Mesodermal cell (in vitro differentiated cells): ENCODE measurements around the gene ANKRD62.
"Not testable (repeated sequence)": the region's sequence is repeated elsewhere in the genome, so short reads cannot be mapped to it uniquely, and the experiment has no call there.

Experiments used
- H3K27ac ChIP-seq: 2 replicates; pipeline ENCODE4 v1.7.0; 2013; ENCODE audit warnings: mild to moderate bottlenecking, low read depth, low read length, moderate library complexity; ENCODE audit not compliant: severe bottlenecking
- H3K36me3 ChIP-seq: 2 replicates; pipeline ENCODE4 v1.7.1; 2013; ENCODE audit warnings: mild to moderate bottlenecking, low read length, moderate library complexity; ENCODE audit not compliant: control insufficient read depth, insufficient read depth
- H3K4me1 ChIP-seq: one replicate; pipeline ENCODE4 v1.7.1; 2013; ENCODE audit warnings: mild to moderate bottlenecking, low read length; ENCODE audit not compliant: insufficient read depth, control insufficient read depth, poor library complexity, severe bottlenecking
- H3K4me3 ChIP-seq: 2 replicates; pipeline ENCODE4 v1.7.0; 2013; ENCODE audit warnings: low read length, control low read depth, mild to moderate bottlenecking; ENCODE audit not compliant: insufficient read depth, poor library complexity, severe bottlenecking; ENCODE audit errors: extremely low read depth
- H3K9me3 ChIP-seq: 2 replicates; pipeline ENCODE4 v1.7.1; 2013; ENCODE audit warnings: mild to moderate bottlenecking, low read length, moderate library complexity; ENCODE audit not compliant: control insufficient read depth
- WGBS, 2 experiments: methylation state at CpG; one replicate each; pipeline ENCODE4 v1.1.5; 2013; ENCODE audit warnings: missing lambda C conversion rate in 2 of 2; ENCODE audit not compliant: insufficient coverage in 2 of 2; 5-methylcytosine and 5-hydroxymethylcytosine counted together

Gene ANKRD62

DNA sequence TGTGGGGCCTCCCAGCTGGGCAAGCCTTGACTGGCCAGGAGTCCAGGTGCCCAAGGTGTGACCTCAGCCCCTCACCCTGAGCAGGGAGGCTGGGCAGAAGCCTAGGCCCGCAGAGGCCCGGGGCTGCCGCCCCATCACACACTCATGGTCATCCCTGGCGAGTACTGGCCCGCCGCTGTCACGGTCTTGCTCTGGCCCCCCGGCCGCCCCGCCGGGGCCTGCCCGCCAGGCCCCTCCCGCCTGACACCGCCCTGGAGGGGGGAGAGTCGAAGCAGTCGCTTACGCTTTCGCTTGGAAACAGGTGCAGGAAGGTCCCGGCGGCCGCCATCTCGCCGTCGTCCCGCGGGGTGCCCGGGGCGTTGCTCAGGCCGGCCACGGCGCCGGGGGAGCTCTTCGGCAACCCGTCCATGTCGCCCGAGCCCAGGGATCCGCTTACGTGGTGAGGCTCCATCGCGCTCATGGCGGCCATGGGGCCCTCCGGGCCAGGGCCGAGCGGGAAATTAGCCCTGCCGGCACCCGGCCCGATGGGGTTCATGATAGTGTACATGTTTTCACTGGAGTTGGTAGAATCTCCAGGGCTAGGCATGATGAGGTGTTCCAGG is 26.6 kb upstream of the ANKRD62 start:
- Histone ChIP-seq H3K4me1 (no peaks in the 10 kb centered on the region), H3K36me3 (no peaks in the 10 kb centered on the region)
- WGBS, 2 experiments = 94 to 96% methylated on average over 39 to 44 of the region's 47 CpGs

DNA sequence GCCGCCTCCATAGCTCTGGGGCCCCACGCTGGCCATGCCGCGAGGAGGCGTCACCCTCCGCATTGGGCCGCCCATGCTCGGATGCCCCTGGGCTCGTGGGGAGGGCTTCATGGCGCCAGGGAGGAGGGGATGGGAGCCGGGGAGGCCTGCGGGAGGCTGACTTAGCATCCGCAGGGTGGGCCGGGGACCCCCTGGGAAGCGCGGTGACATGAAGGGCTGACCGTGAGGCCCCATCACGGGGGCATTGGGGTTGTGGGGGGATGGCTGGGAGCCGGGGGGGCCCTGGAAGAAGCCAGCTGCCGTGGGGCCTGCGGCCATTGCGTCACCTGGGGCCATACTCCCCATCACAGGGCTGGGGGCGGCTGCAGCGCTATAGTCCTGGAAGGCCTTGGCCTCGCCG is 26.0 kb upstream of the ANKRD62 start:
- H3K9me3 ChIP-seq = no peaks in the 10 kb centered on the region
- no peaks in the 10 kb centered on the region for H3K4me1 ChIP-seq
- H3K36me3 ChIP-seq = no peaks in the 10 kb centered on the region
- 95 to 98% methylated on average over 21 to 24 of the region's 26 CpGs for WGBS, 2 experiments
- H3K27ac ChIP-seq = no peak overlapping the region
- H3K4me3 ChIP-seq = no peak overlapping the region

More for the DNA sequence above, 26.6 kb upstream of the ANKRD62 start:
- Histone ChIP-seq H3K27ac (no peak overlapping the region), H3K9me3 (no peaks in the 10 kb centered on the region), H3K4me3 (no peak overlapping the region)

DNA sequence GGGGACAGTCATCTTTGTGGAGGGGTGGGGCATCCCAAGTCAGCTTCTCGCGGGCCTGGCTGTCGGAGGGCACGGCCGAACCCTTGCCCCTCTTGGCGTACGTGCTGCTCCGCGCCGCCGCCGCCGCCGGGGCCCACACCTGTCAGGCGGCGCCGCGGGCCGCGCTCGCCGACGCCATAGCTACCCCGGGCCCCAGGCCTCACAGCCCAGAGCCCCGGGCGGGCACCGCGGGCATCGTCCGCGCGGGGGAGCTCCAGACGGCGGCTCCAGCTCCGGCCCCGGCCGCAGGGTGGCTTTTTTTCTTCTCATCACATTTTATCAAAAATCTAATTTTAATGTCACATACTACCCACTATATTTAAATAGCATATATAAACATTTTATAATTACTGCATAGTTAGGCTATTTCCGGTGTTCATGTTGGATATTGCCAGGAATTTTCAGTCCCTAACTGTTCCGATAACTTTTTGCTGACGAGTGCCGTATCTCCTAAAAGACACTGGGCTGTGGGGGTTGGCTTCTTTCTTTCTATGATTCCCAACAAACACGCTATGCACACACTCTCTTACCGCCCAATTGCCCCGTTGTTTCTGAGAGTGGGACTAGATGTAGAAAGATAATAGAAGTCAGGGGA is 25.2 kb upstream of the ANKRD62 start:
- not testable (repeated sequence) for H3K9me3 ChIP-seq, H3K36me3 ChIP-seq, H3K4me1 ChIP-seq, H3K27ac ChIP-seq, H3K4me3 ChIP-seq
- 95 to 96% methylated on average over 17 to 26 of the region's 44 CpGs for WGBS, 2 experiments

DNA sequence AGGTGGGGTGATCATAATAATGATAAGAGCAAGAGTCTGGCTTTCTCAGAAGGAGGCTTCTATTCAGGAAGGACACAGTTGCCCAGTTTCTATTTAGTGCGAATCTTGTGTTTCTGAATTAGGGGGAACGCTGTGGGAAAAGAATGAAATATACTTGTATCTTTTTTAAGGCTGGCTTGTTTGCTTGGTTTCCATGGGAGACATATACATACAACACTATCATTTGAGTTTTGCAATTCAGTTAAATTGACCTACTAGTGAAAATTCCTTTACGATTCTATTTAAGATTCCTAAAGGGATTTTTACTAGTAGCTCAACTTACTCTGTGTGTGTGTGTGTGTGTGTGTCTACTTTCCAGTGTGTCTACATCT is 24.7 kb upstream of the ANKRD62 start:
- Histone ChIP-seq H3K4me3 (no peak overlapping the region), H3K27ac (no peak overlapping the region), H3K36me3 (no peaks in the 10 kb centered on the region), H3K4me1 (no peaks in the 10 kb centered on the region), H3K9me3 (no peaks in the 10 kb centered on the region)
- WGBS, 2 experiments = 100% methylated on average over 1 of the region's 3 CpGs; no CpG with 5 or more reads in 1 of the 2 experiments

DNA sequence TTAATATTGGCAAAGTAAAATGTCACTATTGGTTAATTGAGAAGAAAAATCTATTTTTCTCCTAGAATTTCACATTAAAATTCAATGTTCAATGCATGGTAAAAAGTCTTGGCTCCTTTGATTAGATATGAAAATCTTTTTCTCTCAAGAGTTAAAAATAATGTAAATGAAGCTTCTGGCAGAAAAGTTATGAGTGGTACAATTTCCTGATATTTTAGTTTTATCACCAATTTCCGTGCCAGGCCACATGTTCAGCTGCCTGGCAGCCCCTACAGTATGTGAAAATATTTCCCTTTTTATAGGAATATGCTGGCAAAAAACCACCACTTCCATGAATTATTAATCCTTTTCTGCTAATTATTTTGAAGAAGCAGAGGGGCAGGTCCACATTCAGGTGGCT is 22.6 kb upstream of the ANKRD62 start:
- WGBS, 2 experiments = no CpG with 5 or more reads among the region's 1 CpG
- not testable (repeated sequence) for H3K4me1 ChIP-seq, H3K9me3 ChIP-seq, H3K4me3 ChIP-seq, H3K27ac ChIP-seq, H3K36me3 ChIP-seq

DNA sequence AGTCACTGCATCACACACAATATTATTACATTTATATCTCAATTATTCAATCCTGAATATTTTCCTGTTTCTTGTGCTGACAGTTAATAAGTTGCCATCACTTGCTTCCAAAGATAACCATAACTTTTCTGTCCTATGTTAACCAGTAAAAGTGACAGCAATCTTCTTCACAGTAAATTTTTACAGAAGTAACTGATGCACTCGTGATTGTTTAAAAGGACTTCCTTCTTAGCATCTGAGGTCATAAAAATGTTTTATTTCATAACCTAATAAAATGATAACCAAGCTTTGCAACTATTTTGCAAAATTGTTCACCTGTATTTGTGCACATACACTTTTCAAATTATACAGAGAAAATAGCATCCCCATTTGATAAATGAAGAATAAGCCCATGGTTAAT is 20.6 kb upstream of the ANKRD62 start:
- Histone ChIP-seq H3K4me1 (no peaks in the 10 kb centered on the region), H3K4me3 (no peak overlapping the region), H3K27ac (no peak overlapping the region), H3K9me3 (no peaks in the 10 kb centered on the region), H3K36me3 (no peaks in the 10 kb centered on the region)
- 100% methylated on average over 1 of the region's 1 CpG; no CpG with 5 or more reads in 1 of the 2 experiments for WGBS, 2 experiments

DNA sequence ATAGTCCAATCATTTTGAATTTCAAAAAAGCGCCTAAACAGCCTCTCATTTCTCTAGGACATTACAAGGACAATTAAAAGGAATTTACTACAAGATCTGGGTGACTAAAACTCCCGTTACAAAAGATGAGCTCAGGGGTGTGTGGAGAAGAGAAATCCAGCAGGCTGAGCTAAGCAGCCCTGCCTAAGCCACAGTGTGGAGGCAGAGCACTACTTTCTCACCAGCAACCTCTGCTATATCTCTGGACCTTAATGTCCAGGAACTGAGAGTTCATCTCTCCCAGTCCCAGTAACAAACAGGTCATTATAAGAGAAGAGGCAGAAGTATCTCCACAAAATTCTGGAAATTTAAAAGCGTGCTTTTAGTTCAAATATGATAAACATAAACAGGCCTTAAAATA is 18.9 kb upstream of the ANKRD62 start:
- WGBS, 2 experiments = 89% methylated on average over 2 of the region's 3 CpGs; no CpG with 5 or more reads in 1 of the 2 experiments
- no peak overlapping the region for H3K4me3 ChIP-seq

DNA sequence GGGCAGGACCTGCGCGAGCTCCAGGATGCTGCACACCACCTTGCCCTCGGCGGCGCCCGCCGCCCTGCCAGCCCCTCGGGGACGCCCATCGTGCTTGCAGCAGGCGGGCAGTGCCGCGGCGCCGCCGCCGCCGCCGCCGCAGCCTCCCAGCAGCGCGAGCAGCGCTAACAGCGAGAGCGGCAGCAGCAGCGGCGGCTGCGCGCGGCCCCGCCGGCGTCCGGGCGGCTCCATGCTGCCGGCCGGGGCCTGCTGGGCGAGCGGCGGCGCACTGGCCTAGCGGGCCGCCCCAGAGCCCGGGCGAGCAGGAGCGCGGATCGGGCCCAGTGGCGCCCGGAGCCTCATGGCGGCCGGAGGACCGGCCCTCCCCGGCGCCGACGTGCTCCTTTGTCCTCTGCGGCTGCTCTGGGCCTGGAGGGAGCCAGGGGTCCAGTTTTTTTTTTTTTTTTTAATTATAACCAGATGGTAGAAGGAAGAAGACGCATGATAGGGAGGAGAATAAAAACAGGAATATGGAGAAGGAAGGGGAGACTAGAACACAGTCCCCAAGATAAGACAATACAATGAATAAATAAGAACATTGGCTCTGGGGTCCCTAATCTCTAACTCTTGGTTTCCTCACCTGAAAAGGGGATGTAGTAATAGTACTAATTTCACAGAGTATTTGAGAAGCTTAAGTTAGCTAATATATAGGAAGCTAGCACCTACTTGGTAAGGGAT is 17.1 kb upstream of the ANKRD62 start:
- Histone ChIP-seq H3K36me3 (no peaks in the 10 kb centered on the region), H3K4me1 (no peaks in the 10 kb centered on the region), H3K9me3 (no peaks in the 10 kb centered on the region), H3K4me3 (peak overlapping the region; percentile 19), H3K27ac (no peak overlapping the region)
- 1 to 4% methylated on average over 9 to 28 of the region's 59 CpGs for WGBS, 2 experiments

More for the DNA sequence above, 18.9 kb upstream of the ANKRD62 start:
- no peaks in the 10 kb centered on the region for H3K9me3 ChIP-seq
- no peaks in the 10 kb centered on the region for H3K4me1 ChIP-seq
- H3K36me3 ChIP-seq = no peaks in the 10 kb centered on the region
- no peak overlapping the region for H3K27ac ChIP-seq

DNA sequence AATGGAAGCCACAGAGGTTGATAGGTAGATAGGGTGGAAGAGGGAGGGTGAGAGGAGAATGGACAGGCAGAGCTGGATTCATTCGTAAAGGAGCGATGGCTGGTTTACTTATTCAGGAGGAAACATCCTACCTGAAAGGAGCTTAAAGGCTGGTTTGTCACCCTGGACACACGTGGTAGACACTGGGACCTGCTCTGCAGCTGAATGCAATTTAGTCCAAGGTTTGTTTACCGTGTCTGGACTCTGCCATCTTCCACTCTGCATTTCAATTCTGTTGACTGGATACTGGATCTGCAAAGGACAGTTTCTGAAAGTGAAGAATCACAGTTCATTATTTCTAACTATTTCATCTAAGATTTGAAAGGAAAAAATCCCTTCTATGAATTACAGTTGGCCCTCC is 15.6 kb upstream of the ANKRD62 start:
- not testable (repeated sequence) for H3K4me3 ChIP-seq, H3K4me1 ChIP-seq, H3K36me3 ChIP-seq, H3K27ac ChIP-seq, H3K9me3 ChIP-seq
- WGBS, 2 experiments = 67% methylated on average over 1 of the region's 4 CpGs

DNA sequence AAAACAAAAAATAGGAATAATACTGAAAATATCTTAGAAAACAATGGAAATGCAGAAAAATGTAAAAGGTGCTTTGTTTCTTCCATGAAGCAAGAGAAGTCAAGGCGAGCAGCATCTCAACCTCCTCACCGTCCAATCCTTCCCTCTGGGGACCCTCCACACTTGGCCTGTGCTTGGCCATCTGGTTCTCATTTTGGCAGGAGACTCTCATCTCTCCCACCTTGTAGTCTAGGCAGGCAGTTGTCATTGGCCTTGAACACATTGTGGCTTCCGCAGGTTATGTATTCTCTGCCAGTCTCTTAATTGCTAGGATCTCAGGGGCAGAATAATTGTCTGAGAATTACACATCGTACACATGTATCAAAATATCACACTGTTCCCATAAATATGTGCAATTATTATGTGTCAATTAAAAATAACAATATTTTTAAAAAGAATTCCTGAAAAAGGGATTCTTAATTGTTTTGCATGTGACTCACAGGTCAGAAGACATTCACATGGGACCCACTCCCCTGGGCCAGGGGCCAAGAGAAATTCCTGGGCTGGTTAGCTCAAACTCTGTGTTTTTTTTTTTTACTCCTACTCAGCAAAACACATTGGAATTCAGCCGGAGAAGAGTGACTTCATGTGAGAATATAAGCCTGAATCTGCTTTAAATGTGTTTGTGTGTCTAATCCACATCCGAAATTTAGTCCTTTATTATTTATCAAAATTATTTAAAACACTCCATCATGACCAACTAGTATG is 14.0 kb upstream of the ANKRD62 start:
- no peak overlapping the region for H3K4me3 ChIP-seq
- no peaks in the 10 kb centered on the region for H3K4me1 ChIP-seq
- no peak overlapping the region for H3K27ac ChIP-seq
- WGBS, 2 experiments = 100% methylated on average over 1 to 2 of the region's 6 CpGs
- no peaks in the 10 kb centered on the region for H3K36me3 ChIP-seq
- H3K9me3 ChIP-seq = no peaks in the 10 kb centered on the region
